Central memory CD4-positive, alpha-beta T cell (primary cell): ENCODE results near the gene PEX1.
"Not testable (repeated sequence)": the region's sequence is repeated elsewhere in the genome, so short reads cannot be mapped to it uniquely, and the experiment has no call there.

Experiments used
- DNase-seq: peaks from one replicate; pipeline ENCODE4 v3.0.0; 2022

Gene PEX1

DNA sequence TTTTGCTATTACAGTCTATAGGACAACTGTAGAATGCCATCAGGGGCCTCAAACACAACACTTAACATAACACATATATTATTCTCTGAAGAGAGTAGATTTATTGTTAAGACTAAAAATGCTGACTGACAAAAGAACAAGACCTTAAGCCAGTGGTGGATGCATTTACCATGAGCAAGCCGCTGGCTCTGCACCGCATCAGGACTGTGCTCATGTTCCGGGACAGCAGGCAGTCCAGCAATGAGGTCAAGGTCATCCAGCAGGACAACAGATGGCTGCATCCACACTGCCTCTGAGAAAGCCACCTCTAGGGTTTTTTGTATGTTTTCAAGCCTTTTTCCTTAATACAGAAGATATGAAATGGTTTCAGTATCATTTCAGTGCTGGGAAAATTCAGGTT lies 23.8 kb downstream of the PEX1 start:
- DNase-seq = no peak

- no peak for DNase-seq
These were observed 24.6 kb downstream of the PEX1 start for GRCh38 chr7:92503767-92504166.

DNA sequence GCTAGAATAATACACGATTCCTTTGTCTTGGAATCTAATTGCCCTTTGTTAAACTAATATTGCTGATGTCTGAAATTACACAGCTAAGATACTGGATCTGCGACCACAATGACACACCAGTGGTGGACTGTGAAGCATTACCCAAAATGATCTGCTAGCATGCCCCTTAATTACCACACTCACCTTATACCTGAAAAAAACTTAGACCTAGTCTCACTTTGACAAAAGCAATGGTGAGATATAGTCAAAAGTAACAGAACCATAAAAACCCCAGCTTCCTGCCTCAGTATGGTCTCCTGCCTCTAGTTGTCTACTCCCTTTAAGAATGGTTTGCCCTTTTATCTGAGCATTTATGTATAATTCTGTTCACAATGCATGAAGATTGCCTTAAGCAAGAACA lies 29.8 kb downstream of the PEX1 start:
- DNase-seq = no peak

- DNase-seq = no peak
These were observed 31.4 kb downstream of the PEX1 start for GRCh38 chr7:92496876-92497275.

DNA sequence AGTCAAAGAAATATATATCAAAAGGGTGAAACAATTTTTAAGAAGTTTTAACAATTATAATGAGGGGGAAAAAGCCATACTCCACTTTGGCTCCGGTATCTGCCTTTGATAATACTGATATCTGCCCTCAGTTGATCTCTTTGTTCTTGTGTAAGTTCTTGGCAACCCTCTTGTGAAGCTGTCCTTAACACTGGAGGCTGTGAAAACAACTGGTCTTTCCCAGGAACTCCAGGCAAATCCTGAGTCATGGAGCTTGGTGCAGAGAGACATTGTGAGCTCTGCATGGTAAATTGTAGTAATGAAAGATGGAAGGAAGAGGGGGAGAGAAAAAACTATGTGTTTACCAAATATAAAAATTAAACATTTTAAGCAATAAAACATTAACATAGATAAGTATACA lies 38.7 kb downstream of the PEX1 start:
- no peak for DNase-seq

GRCh38 chr7:92487804-92488203 lies 40.5 kb downstream of the PEX1 start:
- DNase-seq = no peak

GRCh38 chr7:92485974-92486373 lies 42.3 kb downstream of the PEX1 start:
- no peak for DNase-seq

- DNase-seq = no peak
These were observed 42.9 kb downstream of the PEX1 start for GRCh38 chr7:92485267-92485892.

DNA sequence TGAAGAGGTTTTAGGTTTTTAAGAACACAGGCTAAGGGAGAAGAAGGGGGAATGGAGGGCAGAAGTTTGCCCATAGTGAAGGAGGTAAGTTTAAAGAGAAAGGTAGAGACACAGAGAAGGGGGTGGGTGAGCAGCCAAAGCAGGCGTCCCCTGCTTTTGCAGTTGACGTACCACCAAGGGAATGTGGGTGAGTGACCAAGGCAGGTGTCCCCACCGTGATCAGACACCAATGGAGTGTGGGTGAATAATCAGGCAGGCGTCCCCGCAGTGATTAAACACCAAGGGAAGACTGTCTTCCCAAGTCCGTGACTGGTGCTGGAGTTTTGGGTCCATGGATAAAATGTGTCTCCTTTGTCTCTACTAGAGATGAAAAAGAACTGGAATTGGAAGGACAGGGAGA lies 44.1 kb downstream of the PEX1 start:
- DNase-seq = not testable (repeated sequence)

DNA sequence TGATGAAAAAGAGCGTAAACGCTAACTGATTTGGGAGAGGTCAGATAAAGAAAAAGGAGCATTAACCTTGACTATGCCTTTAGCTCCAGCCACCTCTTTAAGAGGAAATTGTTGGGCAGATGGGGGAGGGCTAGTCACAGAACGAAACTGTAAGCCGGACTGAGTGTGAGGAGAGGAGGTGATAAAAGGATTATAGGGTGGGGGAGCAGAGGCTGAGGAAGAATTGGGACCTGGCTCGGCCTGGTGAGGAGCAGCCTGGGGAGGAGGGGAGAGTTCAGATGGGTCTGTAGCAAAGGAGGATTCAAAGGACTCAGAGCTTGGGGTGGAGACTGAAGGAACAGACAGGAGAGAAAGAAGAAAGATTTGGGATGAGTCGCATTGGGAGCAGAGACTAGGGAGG lies 44.7 kb downstream of the PEX1 start:
- not testable (repeated sequence) for DNase-seq

DNA sequence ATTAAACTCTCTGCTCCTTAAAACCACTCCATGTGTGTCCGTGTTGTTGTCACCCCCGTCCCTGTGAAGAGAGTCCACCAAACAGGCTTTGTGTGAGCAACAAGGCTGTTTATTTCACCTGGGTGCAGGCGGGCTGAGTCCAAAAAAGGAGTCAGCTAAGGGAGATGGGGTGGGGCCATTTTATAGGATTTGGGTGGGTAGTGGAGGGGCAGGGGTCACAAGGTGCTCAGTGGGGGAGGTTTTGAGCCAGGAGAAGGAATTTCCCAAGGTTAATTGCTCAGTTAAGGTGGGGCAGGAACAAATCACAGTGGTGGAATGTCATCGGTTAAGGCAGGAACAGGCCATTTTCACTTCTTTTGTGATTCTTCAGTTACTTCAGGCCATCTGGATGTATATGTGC lies 49.2 kb downstream of the PEX1 start:
- not testable (repeated sequence) for DNase-seq

- no peak for DNase-seq
These were observed 49.6 kb downstream of the PEX1 start for GRCh38 chr7:92478711-92479110.

GRCh38 chr7:92478095-92478494 lies 50.2 kb downstream of the PEX1 start:
- DNase-seq = no peak

- not testable (repeated sequence) for DNase-seq
These were observed 50.6 kb downstream of the PEX1 start, which contains the start of gene ERVW-1 for GRCh38 chr7:92477681-92478080. ERVW-1 (minus strand) TSS chr7:92477946; CDS start chr7:92470381, 7,565 bp downstream.

GRCh38 chr7:92475851-92476590 lies 52.3 kb downstream of the PEX1 start:
- DNase-seq = not testable (repeated sequence)

DNA sequence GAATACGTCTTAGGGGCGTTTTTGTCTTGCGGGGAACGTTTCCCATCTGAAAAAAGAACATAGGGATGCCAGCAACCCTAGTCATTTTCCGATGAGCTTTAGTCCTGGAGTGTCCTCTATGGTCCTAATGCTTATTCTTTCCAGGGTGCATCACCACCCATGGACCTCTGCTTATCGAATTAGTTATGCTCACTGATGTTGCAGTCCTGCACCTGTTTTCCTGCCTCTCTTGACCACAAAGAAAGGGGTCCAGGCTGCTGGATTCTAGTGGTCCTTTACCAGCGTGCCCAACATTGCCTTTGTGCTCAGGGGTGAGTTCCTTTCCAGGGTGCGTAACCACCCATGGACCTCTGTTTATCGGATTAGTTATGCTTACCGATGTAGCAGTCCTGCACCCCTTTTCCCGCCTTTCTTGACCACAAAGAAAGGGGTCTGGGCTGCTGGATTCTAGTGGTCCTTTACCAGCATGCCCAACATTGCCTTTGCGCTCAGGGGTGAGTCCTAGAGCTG lies 53.0 kb downstream of the PEX1 start:
- DNase-seq = not testable (repeated sequence)

GRCh38 chr7:92473989-92474388 lies 54.3 kb downstream of the PEX1 start:
- not testable (repeated sequence) for DNase-seq

- not testable (repeated sequence) for DNase-seq
These were observed 59.7 kb downstream of the PEX1 start for GRCh38 chr7:92468589-92468988.

GRCh38 chr7:92466682-92467081 lies 61.6 kb downstream of the PEX1 start:
- no peak for DNase-seq

DNA sequence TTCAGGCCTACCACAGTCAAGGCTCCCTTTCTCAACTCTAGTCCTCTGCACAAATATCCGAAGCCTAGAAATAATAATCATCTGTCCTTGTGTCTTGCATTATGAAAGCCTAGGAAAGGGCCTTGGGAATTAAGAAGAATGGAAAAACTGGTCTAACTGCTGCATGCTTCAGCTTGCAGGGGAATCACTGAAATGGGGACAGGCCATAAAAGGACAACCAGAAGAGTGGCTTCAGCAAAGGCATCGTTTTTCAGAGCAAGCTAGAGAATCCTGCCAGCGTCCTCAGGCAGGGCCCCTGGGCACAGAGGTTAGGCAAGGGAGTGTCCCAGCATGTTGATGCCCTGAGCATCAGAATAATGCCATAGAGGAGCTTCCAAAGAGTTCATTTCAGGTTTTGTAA lies 63.8 kb downstream of the PEX1 start:
- DNase-seq = no peak

- no peak for DNase-seq
These were observed 65.8 kb downstream of the PEX1 start for GRCh38 chr7:92462560-92462959.

DNA sequence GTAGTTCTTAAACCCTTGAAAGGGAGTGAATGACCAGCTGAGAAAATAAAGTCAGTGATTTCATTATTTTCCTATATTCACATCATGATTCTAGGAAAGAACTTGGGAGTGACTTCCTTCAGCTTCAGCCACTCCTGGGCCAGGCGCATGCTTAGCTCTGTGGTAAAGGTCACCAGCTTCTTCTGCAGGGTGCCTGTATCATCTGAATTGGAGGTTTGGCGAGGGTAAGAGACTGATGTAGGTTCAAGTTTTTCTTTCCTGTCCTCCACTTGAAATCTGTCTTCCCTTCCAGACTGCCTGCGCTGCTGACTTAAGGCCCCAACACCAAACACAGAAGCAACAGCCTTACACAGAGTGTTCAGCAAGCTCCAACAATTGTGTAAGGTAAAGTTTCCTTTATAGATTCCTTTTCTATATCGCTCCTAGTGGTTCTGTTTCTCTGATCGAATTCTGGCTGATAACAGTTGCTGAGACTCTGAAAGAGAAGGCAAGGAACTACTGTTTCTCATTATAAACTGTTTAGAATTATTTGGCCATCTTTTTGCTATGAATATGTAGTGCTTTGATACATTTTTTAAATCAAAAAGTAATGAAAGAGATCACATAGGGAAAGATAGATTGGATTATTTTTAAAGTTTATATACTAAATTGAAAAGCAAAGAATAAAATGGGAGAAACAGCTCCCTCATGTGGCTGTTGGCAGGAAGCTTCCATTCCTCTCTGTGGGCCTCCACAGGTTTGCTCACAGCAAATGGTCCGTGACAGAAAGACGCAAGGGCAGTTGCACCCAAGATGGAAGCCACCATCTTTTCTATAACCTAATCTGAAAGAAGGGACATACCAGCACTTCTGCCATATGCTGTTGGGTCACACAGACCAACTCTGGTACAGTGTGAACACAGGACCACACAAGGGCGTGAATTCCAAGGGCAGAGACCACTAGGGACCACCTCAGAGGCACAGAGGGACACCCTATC lies 67.0 kb downstream of the PEX1 start:
- DNase-seq = no peak

- DNase-seq = no peak
These were observed 67.8 kb downstream of the PEX1 start for GRCh38 chr7:92460510-92460909.
